Ishikawa (cell line): ENCODE data around the gene RPL27.

Experiments
- EP300 ChIP-seq: IDR thresholded peaks from 2 replicates; pipeline ENCODE4 v1.6.1; 2012; ENCODE audit warnings: borderline replicate concordance
- FOXM1 ChIP-seq: IDR thresholded peaks from 2 replicates; pipeline ENCODE4 v1.6.1; 2012; ENCODE audit warnings: low read depth, borderline replicate concordance
- RAD21 ChIP-seq: IDR thresholded peaks from 2 replicates; pipeline ENCODE4 v1.6.1; 2012; ENCODE audit warnings: low read depth
- REST ChIP-seq: IDR thresholded peaks from 2 replicates; pipeline ENCODE4 v1.6.1; 2012; ENCODE audit warnings: low read depth, mild to moderate bottlenecking
- TEAD4 ChIP-seq: IDR thresholded peaks from 2 replicates; pipeline ENCODE4 v1.6.1; 2012
- USF1 ChIP-seq: IDR thresholded peaks from 2 replicates; pipeline ENCODE4 v1.6.1; 2012
- ZBTB7A ChIP-seq: IDR thresholded peaks from 2 replicates; pipeline ENCODE4 v1.6.1; 2012; ENCODE audit warnings: low read depth

GRCh38 chr17:43024407-43025289 is 26.4 kb downstream of the RPL27 start, which contains the start of gene RND2:
- TF ChIP-seq RAD21 (peak; percentile 84), REST (no peak), EP300 (peak; percentile 4; the same call in 1 of the 2 replicates), ZBTB7A (peak; percentile 85; the same call in 1 of the 2 replicates), FOXM1 (no peak), TEAD4 (no peak), USF1 (no peak; the same call in 1 of the 2 replicates)
